Cardiac fibroblast (primary cell): ENCODE data around the gene PLD3.

Source experiments
- DNase-seq, 2 donors: peaks; one replicate each; pipeline versions ENCODE4 v3.0.0 to v3.0.0-alpha.2; 2010; ENCODE audit warnings: low read depth in 2 of 2
- H3K4me3 ChIP-seq, 2 donors: replicated peaks in 1 of 2; 1 replicate in 1 of 2; 2 replicates in 1 of 2; pipeline ENCODE4 v1.5.1; 2011; ENCODE audit warnings: low read depth in 2 of 2, low read length in 2 of 2, mild to moderate bottlenecking in 2 of 2, moderate library complexity in 1 of 2
- TF ChIP-seq, protein P1 (sequence below): IDR thresholded peaks from one replicate; pipeline ENCODE4 v1.5.1; 2011; ENCODE audit warnings: low read depth, mild to moderate bottlenecking, low read length, inconsistent platforms

Gene PLD3

DNA sequence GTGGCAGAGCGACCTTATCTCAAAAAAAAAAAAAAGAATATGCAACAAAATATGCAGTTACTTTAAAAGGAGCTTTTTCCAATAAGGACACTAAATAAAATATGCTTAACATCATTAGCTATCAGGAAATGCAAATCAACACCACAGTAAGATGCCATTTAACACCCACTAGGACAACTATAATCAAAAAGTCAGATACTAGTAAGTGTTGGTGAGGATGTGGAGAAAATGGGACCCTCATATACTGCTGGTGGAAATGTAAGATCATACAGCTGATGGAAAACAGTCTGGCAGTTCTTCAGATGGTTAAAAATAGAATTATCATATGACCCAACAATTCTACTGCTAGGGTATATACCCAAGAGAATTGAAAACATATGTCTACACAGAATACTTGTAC lies 38.8 kb upstream of the PLD3 start:
- H3K4me3 ChIP-seq, result no peak overlapping the region
- TF ChIP-seq, protein P1, sequence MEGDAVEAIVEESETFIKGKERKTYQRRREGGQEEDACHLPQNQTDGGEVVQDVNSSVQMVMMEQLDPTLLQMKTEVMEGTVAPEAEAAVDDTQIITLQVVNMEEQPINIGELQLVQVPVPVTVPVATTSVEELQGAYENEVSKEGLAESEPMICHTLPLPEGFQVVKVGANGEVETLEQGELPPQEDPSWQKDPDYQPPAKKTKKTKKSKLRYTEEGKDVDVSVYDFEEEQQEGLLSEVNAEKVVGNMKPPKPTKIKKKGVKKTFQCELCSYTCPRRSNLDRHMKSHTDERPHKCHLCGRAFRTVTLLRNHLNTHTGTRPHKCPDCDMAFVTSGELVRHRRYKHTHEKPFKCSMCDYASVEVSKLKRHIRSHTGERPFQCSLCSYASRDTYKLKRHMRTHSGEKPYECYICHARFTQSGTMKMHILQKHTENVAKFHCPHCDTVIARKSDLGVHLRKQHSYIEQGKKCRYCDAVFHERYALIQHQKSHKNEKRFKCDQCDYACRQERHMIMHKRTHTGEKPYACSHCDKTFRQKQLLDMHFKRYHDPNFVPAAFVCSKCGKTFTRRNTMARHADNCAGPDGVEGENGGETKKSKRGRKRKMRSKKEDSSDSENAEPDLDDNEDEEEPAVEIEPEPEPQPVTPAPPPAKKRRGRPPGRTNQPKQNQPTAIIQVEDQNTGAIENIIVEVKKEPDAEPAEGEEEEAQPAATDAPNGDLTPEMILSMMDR, result no peak
- DNase-seq, result no peak

DNA sequence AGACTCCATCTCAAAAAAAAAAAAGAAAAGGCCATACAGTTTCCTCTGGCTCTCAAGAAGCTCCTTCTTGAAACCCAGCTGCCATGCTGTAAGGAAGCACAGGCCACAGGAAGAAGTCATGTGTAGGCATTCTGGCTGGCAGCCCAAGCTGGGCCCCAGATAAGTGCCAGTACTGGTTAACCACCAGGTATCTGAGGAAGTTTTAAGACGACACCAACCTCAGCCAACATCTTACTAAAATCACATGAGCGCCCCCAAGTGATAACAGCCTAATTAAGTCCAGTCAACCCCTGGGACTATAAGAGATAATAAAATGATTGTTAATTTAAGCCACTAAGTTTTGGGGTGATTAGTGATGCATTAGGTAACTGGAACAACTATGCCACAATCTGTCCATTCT lies 36.0 kb upstream of the PLD3 start:
- no peak for DNase-seq
- TF ChIP-seq, protein P1, result no peak
- H3K4me3 ChIP-seq, result no peak overlapping the region

DNA sequence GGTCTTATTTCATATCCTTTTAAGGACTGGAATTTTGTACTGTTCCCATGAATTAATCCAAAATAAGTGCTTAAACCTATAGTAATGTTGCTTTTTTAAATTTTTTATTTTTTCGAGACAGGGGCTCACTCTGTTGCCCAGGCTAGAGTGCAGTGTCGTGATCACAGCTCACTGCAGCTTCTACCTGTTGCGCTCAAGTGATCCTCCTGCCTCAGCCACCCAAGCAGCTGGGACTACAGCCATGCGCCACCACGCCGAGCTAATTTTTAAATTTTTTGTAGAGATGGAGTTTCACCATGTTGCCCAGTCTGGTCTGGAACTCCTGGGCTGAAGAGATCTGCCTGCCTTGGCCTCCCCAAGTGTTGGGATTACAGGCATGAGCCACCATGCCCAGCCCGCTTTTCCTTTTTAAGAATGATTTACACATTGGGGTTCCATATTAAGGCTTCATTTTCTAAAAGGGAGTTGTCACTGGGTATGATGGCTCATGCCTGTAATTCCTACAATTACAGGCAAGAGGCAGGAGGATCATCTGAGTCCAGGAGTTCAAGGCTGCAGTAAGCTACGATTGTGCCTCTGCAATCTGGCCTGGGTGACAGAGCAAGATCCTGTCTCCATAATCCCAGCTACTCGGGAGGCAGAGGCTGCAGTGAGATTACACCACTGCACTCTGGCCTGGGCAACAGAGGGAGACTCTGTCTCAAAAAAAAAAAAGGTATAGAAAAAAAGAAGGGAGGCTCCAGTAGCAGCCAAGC lies 35.1 kb upstream of the PLD3 start:
- H3K4me3 ChIP-seq, result no peak overlapping the region
- DNase-seq, result no peak
- TF ChIP-seq, protein P1, result no peak

DNA sequence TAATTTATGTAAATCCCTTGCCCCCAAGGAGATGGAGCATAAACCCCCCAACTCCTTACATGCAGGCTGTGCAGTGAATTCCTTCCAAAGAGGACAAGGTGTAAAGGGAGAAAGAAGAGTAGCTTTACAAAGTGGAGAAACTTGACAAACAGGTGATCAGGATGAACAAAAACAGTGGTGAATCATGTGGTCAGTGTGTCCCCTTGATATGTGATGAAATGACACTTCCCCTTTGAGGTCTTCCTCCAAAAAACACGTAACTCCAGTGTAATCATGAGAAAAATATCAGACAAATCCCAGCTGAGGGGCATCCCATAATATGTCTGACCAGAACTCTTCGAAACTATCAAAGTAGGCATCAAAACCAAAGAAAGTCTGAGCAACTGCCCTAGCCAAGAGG lies 33.8 kb upstream of the PLD3 start:
- H3K4me3 ChIP-seq, result no peak overlapping the region
- TF ChIP-seq, protein P1, result no peak
- DNase-seq, result no peak

DNA sequence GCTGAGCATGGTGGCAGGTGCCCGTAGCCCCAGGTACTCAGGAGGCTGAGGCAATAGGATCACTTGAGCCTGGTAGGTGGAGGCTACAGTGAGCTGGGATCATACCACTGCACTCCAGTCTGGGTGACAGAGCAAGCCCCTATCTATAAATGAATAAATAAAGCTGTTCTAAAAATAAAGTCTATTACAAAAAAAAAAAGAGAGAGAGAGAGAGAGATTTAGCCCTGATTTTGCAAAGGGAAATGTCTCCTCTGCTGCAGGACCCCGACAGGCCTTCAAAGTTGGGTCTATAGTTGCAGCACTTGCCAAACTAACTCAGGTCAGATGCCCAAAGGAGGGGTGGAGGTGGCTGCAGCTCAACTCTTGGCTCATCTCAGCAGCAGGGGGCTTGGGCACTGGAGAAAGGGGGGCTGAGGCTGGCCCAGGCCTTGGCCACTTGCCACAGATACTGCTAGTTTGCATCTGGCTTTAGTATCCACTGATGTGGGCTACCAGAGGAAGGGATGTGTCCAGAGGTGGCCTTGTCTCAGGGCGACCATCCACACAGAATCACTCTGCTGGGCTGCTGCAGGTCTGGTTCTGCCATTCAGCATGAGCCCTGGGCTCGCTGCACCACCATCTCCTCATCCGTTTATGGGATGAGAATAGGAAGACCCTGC lies 32.6 kb upstream of the PLD3 start:
- H3K4me3 ChIP-seq, result no peak overlapping the region
- no peak for DNase-seq
- TF ChIP-seq, protein P1, result no peak

DNA sequence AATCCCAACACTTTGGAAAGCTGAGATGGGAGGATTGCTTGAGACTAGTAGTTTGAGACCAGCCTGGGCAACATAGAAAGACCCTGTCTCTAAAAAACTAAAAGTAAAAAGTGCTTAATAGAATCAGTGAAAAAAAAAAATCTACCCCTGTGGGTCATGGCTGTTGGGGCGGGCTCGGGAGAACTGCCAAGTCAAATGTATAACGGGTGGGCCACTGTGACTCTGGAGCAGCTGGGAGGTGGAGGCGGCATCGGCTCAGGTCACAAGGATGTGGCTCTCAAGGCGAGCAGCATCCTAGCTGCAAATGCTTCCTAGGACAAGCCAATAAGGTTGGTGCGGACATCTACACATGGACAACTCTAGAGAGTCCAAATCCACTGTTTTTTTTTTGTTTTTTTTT lies 31.2 kb upstream of the PLD3 start:
- no peak overlapping the region for H3K4me3 ChIP-seq
- no peak for DNase-seq
- TF ChIP-seq, protein P1, result no peak
